Measurements from ENCODE around the gene UBE2V1. TPM values are rescaled to one million over a fixed set of nuclear protein-coding genes. Genes with fewer than 3 reads are reported as not detected.

The UBE2V1 gene
- total RNA-seq, 1 donor from 2014 or later, result 149 TPM

DNA sequence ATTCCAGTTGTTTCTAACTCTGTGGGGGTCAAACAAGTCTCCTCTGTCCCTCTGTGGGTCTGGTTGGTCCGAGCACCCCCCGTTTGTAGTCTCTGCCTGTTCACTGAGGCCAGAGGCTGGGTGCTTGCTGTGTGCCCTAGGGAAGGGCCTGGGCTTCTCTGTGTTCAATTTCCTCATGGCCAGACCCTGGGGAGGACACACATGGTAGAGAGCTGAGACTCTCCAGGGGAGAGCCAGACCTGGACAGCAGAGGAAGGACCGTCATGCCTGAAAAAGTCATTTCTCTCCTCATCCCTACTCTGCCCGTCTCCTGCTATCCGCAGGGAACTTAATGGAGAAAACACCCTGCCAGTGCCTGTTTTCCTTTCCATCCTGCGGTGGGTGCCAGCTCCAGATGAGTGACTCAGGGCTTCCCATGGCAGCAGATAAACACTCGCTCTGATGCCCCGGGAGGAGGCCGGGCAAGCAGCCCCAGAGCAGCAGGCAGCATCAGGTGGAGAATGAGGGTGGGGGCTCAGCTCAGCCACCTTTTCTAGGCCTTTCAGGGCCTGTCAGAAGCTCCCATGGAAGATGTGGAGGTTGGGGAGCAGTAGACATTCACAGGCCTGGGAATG, 78.3 kb downstream of the UBE2V1 start:
- Mint-ChIP-seq H3K4me3 (ENCODE audit: unreplicated experiment) (no peak overlapping the region), H3K36me3 (ENCODE audit: unreplicated experiment) (no peaks in the 10 kb centered on the region), H3K4me1 (ENCODE audit: low read depth, unreplicated experiment) (peaks cover 2% of the 10 kb centered on the region), H3K27me3 (ENCODE audit: unreplicated experiment) (peaks cover 2% of the 10 kb centered on the region), H3K9me3 (ENCODE audit: unreplicated experiment) (no peaks in the 10 kb centered on the region), H3K27ac (ENCODE audit: unreplicated experiment) (no peak overlapping the region)
- DNase-seq, result no peak
- TF ChIP-seq CTCF (IDR thresholded peaks at IDR 0.05; ENCODE audit: partially characterized antibody, unreplicated experiment), result no peak

DNA sequence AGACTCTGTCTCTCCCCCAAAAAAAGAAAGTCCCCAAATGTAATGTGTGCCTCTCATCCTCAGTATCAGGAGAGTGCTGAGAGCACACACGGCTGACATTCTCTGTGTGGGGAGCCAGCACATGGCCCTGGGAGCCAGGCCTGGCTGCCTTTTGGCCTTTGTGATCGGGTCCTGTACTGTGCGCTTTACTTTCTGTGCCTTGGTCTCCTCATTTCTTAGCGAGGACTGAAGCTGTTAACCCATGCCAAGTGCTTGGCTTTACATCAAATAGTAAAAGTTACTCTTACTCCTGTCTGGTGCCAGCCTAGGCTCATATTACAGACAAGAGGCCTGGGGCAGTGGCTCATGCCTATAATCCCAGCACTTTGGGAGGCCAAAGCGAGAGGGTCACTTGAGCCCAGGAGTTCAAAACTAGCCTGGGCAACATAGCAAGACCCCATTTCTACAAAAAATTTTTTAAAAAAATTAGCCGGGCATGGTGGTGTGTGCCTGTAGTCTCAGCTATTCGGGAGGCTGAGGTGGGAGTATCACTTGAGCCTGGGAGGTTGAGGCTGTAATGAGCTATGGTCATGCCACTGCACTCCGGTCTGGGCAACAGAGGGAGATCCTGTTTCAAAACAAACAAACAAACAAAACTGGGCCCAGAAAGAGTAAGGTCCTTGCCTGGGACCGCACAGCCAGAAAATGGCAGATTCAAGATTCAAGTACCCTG, 79.8 kb downstream of the UBE2V1 start:
- Mint-ChIP-seq H3K27me3 (ENCODE audit: unreplicated experiment) (peaks cover 5% of the 10 kb centered on the region), H3K4me1 (ENCODE audit: low read depth, unreplicated experiment) (peaks cover 2% of the 10 kb centered on the region), H3K4me3 (ENCODE audit: unreplicated experiment) (no peak overlapping the region), H3K27ac (ENCODE audit: unreplicated experiment) (no peak overlapping the region), H3K9me3 (ENCODE audit: unreplicated experiment) (no peaks in the 10 kb centered on the region), H3K36me3 (ENCODE audit: unreplicated experiment) (no peaks in the 10 kb centered on the region)
- DNase-seq, result no peak
- no peak for TF ChIP-seq CTCF (IDR thresholded peaks at IDR 0.05; ENCODE audit: partially characterized antibody, unreplicated experiment)

Other genes starting within 250 kb of the UBE2V1 start
- gene SPATA2, start 197.6 kb downstream of the UBE2V1 start, total RNA-seq (ENCODE audit: unreplicated experiment), result 9.7 TPM
- 64.2 TPM for gene RNF114, start 176.8 kb downstream of the UBE2V1 start, total RNA-seq (ENCODE audit: unreplicated experiment)
- 3.9 TPM for gene SNAI1, start 130.2 kb downstream of the UBE2V1 start, total RNA-seq (ENCODE audit: unreplicated experiment)
- gene PEDS1, start 40.6 kb upstream of the UBE2V1 start, total RNA-seq (ENCODE audit: unreplicated experiment), result 29.3 TPM
- 11.3 TPM for gene CEBPB, start 77.7 kb upstream of the UBE2V1 start, total RNA-seq (ENCODE audit: unreplicated experiment)